ENCODE results near the gene ECEL1. TPM values are rescaled to one million over a fixed set of nuclear protein-coding genes. Genes with fewer than 3 reads are reported as not detected.

The ECEL1 gene
- total RNA-seq, 4 donors from 2014 or later: 0.68 to 0.83 TPM; not detected in 2

- Histone ChIP-seq H3K27ac (no peak overlapping the region), H3K9me3 (no peaks in the 10 kb centered on the region), H3K36me3 (no peaks in the 10 kb centered on the region), H3K27me3 (peaks cover 38% of the 10 kb centered on the region), H3K4me1 (no peaks in the 10 kb centered on the region), H3K4me3 (no peak overlapping the region)
- 83% methylated on average over 7 of the region's 7 CpGs for WGBS
- TF ChIP-seq EP300 (IDR thresholded peaks at IDR 0.05) (no peak), POLR2AphosphoS5 (IDR thresholded peaks at IDR 0.05) (no peak), POLR2A (IDR thresholded peaks at IDR 0.05) (no peak), CTCF (IDR thresholded peaks at IDR 0.05) (no peak)
- DNase-seq (ENCODE audit: low spot score in 2 of 2): no peak
Measured at GRCh38 chr2:232515639-232516038, 28.0 kb upstream of the ECEL1 start.

GRCh38 chr2:232513353-232513752 is 25.7 kb upstream of the ECEL1 start:
- DNase-seq (ENCODE audit: low spot score in 2 of 2): no peak
- peaks cover 24% of the 10 kb centered on the region for H3K27me3 ChIP-seq
- 71% methylated on average over 5 of the region's 5 CpGs for WGBS
- no peak overlapping the region for H3K4me3 ChIP-seq
- no peak for TF ChIP-seq EP300 (IDR thresholded peaks at IDR 0.05)
- TF ChIP-seq POLR2A (IDR thresholded peaks at IDR 0.05): no peak
- TF ChIP-seq CTCF (IDR thresholded peaks at IDR 0.05): no peak
- no peak for TF ChIP-seq POLR2AphosphoS5 (IDR thresholded peaks at IDR 0.05)
- H3K36me3 ChIP-seq: no peaks in the 10 kb centered on the region
- no peaks in the 10 kb centered on the region for H3K4me1 ChIP-seq
- H3K27ac ChIP-seq: no peak overlapping the region
- H3K9me3 ChIP-seq: no peaks in the 10 kb centered on the region

- Histone ChIP-seq H3K4me1 (no peaks in the 10 kb centered on the region), H3K27ac (no peak overlapping the region), H3K27me3 (peaks cover 28% of the 10 kb centered on the region), H3K36me3 (no peaks in the 10 kb centered on the region), H3K4me3 (no peak overlapping the region), H3K9me3 (no peaks in the 10 kb centered on the region)
- no peak for DNase-seq (ENCODE audit: low spot score in 2 of 2)
- no peak for TF ChIP-seq EP300 (IDR thresholded peaks at IDR 0.05)
- TF ChIP-seq POLR2A (IDR thresholded peaks at IDR 0.05): no peak
- no peak for TF ChIP-seq CTCF (IDR thresholded peaks at IDR 0.05)
- TF ChIP-seq POLR2AphosphoS5 (IDR thresholded peaks at IDR 0.05): no peak
- 54% methylated on average over 10 of the region's 10 CpGs for WGBS
Measured at GRCh38 chr2:232512602-232513001, 25.0 kb upstream of the ECEL1 start.

GRCh38 chr2:232511336-232511890 is 23.8 kb upstream of the ECEL1 start:
- no peak for DNase-seq (ENCODE audit: low spot score in 2 of 2)
- no peaks in the 10 kb centered on the region for H3K36me3 ChIP-seq
- 40% methylated on average over 3 of the region's 11 CpGs for WGBS
- no peaks in the 10 kb centered on the region for H3K4me1 ChIP-seq
- peaks cover 37% of the 10 kb centered on the region for H3K27me3 ChIP-seq
- H3K27ac ChIP-seq: no peak overlapping the region
- H3K4me3 ChIP-seq: no peak overlapping the region
- TF ChIP-seq POLR2AphosphoS5 (IDR thresholded peaks at IDR 0.05) (no peak), CTCF (IDR thresholded peaks at IDR 0.05) (no peak), EP300 (IDR thresholded peaks at IDR 0.05) (no peak), POLR2A (IDR thresholded peaks at IDR 0.05) (no peak)
- no peaks in the 10 kb centered on the region for H3K9me3 ChIP-seq

- WGBS: 67% methylated on average over 1 of the region's 7 CpGs
- TF ChIP-seq POLR2A (IDR thresholded peaks at IDR 0.05) (no peak), POLR2AphosphoS5 (IDR thresholded peaks at IDR 0.05) (no peak), EP300 (IDR thresholded peaks at IDR 0.05) (no peak), CTCF (IDR thresholded peaks at IDR 0.05) (no peak)
- no peak overlapping the region for H3K4me3 ChIP-seq
- H3K9me3 ChIP-seq: no peaks in the 10 kb centered on the region
- DNase-seq (ENCODE audit: low spot score in 2 of 2): no peak
- H3K4me1 ChIP-seq: peaks cover 8% of the 10 kb centered on the region
- no peaks in the 10 kb centered on the region for H3K36me3 ChIP-seq
- no peak overlapping the region for H3K27ac ChIP-seq
- H3K27me3 ChIP-seq: peaks cover 64% of the 10 kb centered on the region
Measured at GRCh38 chr2:232508251-232508650, 20.6 kb upstream of the ECEL1 start.
